Endothelial cell of umbilical vein (primary cell): Measurements from ENCODE around the gene SCNN1B. TPM values are rescaled to one million over a fixed set of nuclear protein-coding genes. Genes with fewer than 3 reads are reported as not detected.

Experiments used
- BruUV-seq: library from RNA; stranded (reverse); fragments of 400-500 nt; replicated peaks from 2 replicates; lab custom pipeline; 2021; lab: Mats Ljungman, UMichigan
- CTCF ChIA-PET: fragments of 300-600, 350-600 bp; sonication (Branson Sonifier 250); formaldehyde crosslinking; loops from one replicate; lab custom pipeline; 2021; ENCODE audit warnings: antibody characterized with exemption, inconsistent platforms; lab: Charles Lee
- POLR2A ChIA-PET: fragments of 300-600, 350-600 bp; sonication (Branson Sonifier 250); formaldehyde crosslinking; loops from one replicate; lab custom pipeline; 2021; ENCODE audit warnings: antibody characterized with exemption, inconsistent platforms; lab: Charles Lee
- DNase-seq: peaks from one replicate; pipeline ENCODE4 v3.0.0-alpha.2; 2011; ENCODE audit warnings: low read depth, low spot score
- FAIRE-seq: peaks from 2 replicates; lab custom pipeline; 2011; peaks lifted over from hg19 to GRCh38; lab: Jason Lieb, UNC
- H2AFZ ChIP-seq: 2 replicates; pipeline ENCODE4 v1.6.0; 2012; ENCODE audit warnings: low read depth, low read length, control low read depth, inconsistent platforms
- H3K27ac ChIP-seq: 2 replicates; pipeline ENCODE4 v1.5.1; 2011; ENCODE audit warnings: low read depth, mild to moderate bottlenecking, control low read depth, low read length, moderate library complexity; ENCODE audit not compliant: insufficient read depth
- H3K27me3 ChIP-seq, 2 experiments: 2 replicates each; pipeline versions ENCODE4 v1.6.0 to v1.6.1; 2011; ENCODE audit warnings: low read length in 2 of 2, mixed read lengths in 1 of 2; ENCODE audit not compliant: control insufficient read depth in 2 of 2, insufficient read depth in 2 of 2
- H3K36me3 ChIP-seq, 2 experiments: 2 replicates in 1 of 2; 3 replicates in 1 of 2; pipeline ENCODE4 v1.5.1; 2011; ENCODE audit warnings: low read length in 2 of 2, mild to moderate bottlenecking in 1 of 2, moderate library complexity in 1 of 2; ENCODE audit not compliant: control insufficient read depth in 2 of 2, insufficient read depth in 2 of 2; ENCODE audit errors: extremely low read depth in 1 of 2
- H3K4me1 ChIP-seq: 3 replicates; pipeline ENCODE4 v1.5.1; 2011; ENCODE audit warnings: mild to moderate bottlenecking, low read length; ENCODE audit not compliant: control insufficient read depth, insufficient read depth; ENCODE audit errors: extremely low read depth
- H3K4me2 ChIP-seq: 2 replicates; pipeline ENCODE4 v1.6.1; 2011; ENCODE audit warnings: low read length, control low read depth, mixed read lengths; ENCODE audit not compliant: insufficient read depth
- H3K4me3 ChIP-seq, 3 experiments: fragments of 200-600 bp in 1 of 3; sonication (generic), shearing (Covaris generic) in 1 of 3; replicated peaks in 1 of 3; 2 replicates each; pipeline ENCODE4 v1.5.1; 2011 to 2016; ENCODE audit warnings: control low read depth in 3 of 3, low read length in 3 of 3, mild to moderate bottlenecking in 2 of 3, inconsistent platforms in 1 of 3, low read depth in 1 of 3, moderate library complexity in 1 of 3; ENCODE audit not compliant: insufficient read depth in 1 of 3
- H3K79me2 ChIP-seq: 2 replicates; pipeline ENCODE4 v1.6.0; 2012; ENCODE audit warnings: low read length, inconsistent platforms; ENCODE audit not compliant: control insufficient read depth, insufficient read depth
- H3K9ac ChIP-seq: replicated peaks from 2 replicates; pipeline ENCODE3; 2011; ENCODE audit warnings: low read length, control low read depth; ENCODE audit not compliant: insufficient read depth; ENCODE audit errors: extremely low read depth
- H3K9me1 ChIP-seq: replicated peaks from 3 replicates; pipeline ENCODE4 v1.6.0; 2011; ENCODE audit warnings: mild to moderate bottlenecking, low read length; ENCODE audit not compliant: control insufficient read depth, insufficient read depth; ENCODE audit errors: extremely low read depth
- H3K9me3 ChIP-seq: replicated peaks from 2 replicates; pipeline ENCODE4 v1.5.1; 2012; ENCODE audit warnings: low read length, inconsistent platforms; ENCODE audit not compliant: control insufficient read depth, insufficient read depth
- H4K20me1 ChIP-seq: replicated peaks from 2 replicates; pipeline ENCODE3; 2011; ENCODE audit warnings: mild to moderate bottlenecking, low read length; ENCODE audit not compliant: control insufficient read depth, insufficient read depth; ENCODE audit errors: extremely low read depth
- CTCF ChIP-seq, 2 donors: IDR thresholded peaks; 1 replicate in 1 of 2; 2 replicates in 1 of 2; pipeline ENCODE4 v1.5.1; 2011; ENCODE audit warnings: low read length in 2 of 2, mild to moderate bottlenecking in 2 of 2, moderate library complexity in 2 of 2, control low read depth in 1 of 2, inconsistent platforms in 1 of 2, low read depth in 1 of 2; ENCODE audit not compliant: insufficient read depth in 1 of 2; ENCODE audit errors: extremely low read depth in 1 of 2
- EZH2 ChIP-seq: IDR thresholded peaks from 2 replicates; pipeline ENCODE4 v1.6.1; 2012; ENCODE audit warnings: borderline replicate concordance, low read depth, mild to moderate bottlenecking, moderate library complexity, low read length, inconsistent platforms; ENCODE audit not compliant: severe bottlenecking
- FOS ChIP-seq: IDR thresholded peaks from 2 replicates; pipeline ENCODE4 v1.6.1; 2011; ENCODE audit warnings: mild to moderate bottlenecking, low read length, moderate library complexity, borderline replicate concordance; ENCODE audit not compliant: insufficient read depth
- GATA2 ChIP-seq: IDR thresholded peaks from 2 replicates; pipeline ENCODE4 v1.7.0; 2011; ENCODE audit warnings: low read depth, mild to moderate bottlenecking, moderate library complexity, mixed read lengths, low read length; ENCODE audit not compliant: insufficient read length, insufficient read depth
- JUN ChIP-seq: IDR thresholded peaks from 2 replicates; pipeline ENCODE4 v1.6.1; 2011; ENCODE audit warnings: borderline replicate concordance, low read depth; ENCODE audit not compliant: insufficient read length, insufficient read depth
- MAX ChIP-seq: IDR thresholded peaks from 2 replicates; pipeline ENCODE4 v1.6.1; 2011; ENCODE audit not compliant: insufficient read depth, insufficient read length
- MYC ChIP-seq: IDR thresholded peaks from one replicate; pipeline ENCODE4 v1.6.1; 2011; ENCODE audit warnings: mild to moderate bottlenecking, low read depth, low read length
- POLR2A ChIP-seq: IDR thresholded peaks from 2 replicates; pipeline ENCODE4 v1.6.1; 2012; ENCODE audit warnings: low read depth, mild to moderate bottlenecking, control low read depth, low read length
- POLR2AphosphoS5 ChIP-seq: IDR thresholded peaks from 2 replicates; pipeline ENCODE4 v1.6.1; 2012; ENCODE audit warnings: low read depth, mild to moderate bottlenecking, control low read depth, low read length, moderate library complexity; ENCODE audit not compliant: insufficient read depth
- dilution Hi-C: fragments of 300-500 bp; cut with MboI; formaldehyde crosslinking; loops from one replicate; pipeline ENCODE4 v1.15.0; 2019; ENCODE audit warnings: low sequenced_read_pairs; ENCODE audit not compliant: extremely low pct_ligation_motif_present
- intact Hi-C: fragments of 100-400 bp; cut with micrococcal nuclease; formaldehyde crosslinking; loops from one replicate; pipeline ENCODE4 v1.10.0; 2022
- polyA plus RNA-seq, 4 experiments: library from polyadenylated mRNA; depleted of rRNA in 3 of 4; stranded (reverse) in 3 of 4; unstranded in 1 of 4; fragments of >200 nt; gene quantifications; 2 replicates each; pipeline versions ENCODE4 v1.2.1 to v1.2.3, GENCODE V29; 2011 to 2012; ENCODE audit warnings: missing spikeins in 1 of 4
- total RNA-seq: library from RNA; stranded (reverse); gene quantifications from 2 replicates; pipeline ENCODE4 v1.2.3, GENCODE V29; 2021

SCNN1B gene
- total and polyA plus RNA-seq, 2 donors (not counting 3 experiments of a cell fraction or from before 2014, with no cell fraction given), result not detected

- ChIA-PET CTCF (no interaction called here), POLR2A (no interaction called here)
- Histone ChIP-seq H3K36me3 (no peaks in the 10 kb centered on the region), H3K9me1 (no peaks in the 10 kb centered on the region), H3K4me3 (no peak overlapping the region), H2AFZ (no peak overlapping the region), H3K4me1 (peaks cover 4% of the 10 kb centered on the region), H3K79me2 (no peaks in the 10 kb centered on the region), H3K4me2 (no peak overlapping the region), H3K9me3 (no peaks in the 10 kb centered on the region), H3K9ac (no peak overlapping the region), H3K27me3 (no peaks in the 10 kb centered on the region), H4K20me1 (no peaks in the 10 kb centered on the region), H3K27ac (no peak overlapping the region)
- FAIRE-seq (no peak), DNase-seq (no peak)
- TF ChIP-seq POLR2A (no peak), GATA2 (no peak), CTCF (IDR thresholded peaks at IDR 0.05; ENCODE audit: extremely low read depth in 1 of 2, insufficient read depth in 1 of 2, low read depth in 1 of 2, low read length in 2 of 2) (no peak), EZH2 (no peak), POLR2AphosphoS5 (no peak), MAX (no peak), JUN (no peak), FOS (no peak), MYC (no peak)
- BruUV-seq, result no TSS peak
- intact Hi-C loops (no loop called here), dilution Hi-C loops (no loop called here)
These were observed 66.4 kb downstream of the SCNN1B start for GRCh38 chr16:23368469-23368868.
